ENCODE data around the gene CHST13. TPM values are rescaled to one million over a fixed set of nuclear protein-coding genes. Genes with fewer than 3 reads are reported as not detected.

Gene CHST13
- polyA plus RNA-seq (2013), result not detected in 2 replicates

- Histone ChIP-seq H4K8ac (ENCODE audit: low read depth, low read length) (no peak within 1 kb of the TSS), H3K27me3 (ENCODE audit: insufficient read depth, low read length) (peaks cover 12% of the 10 kb centered on the region), H4K12ac (ENCODE audit: low read depth, low read length) (no peak within 1 kb of the TSS), H2AK5ac (ENCODE audit: low read length) (no peak within 1 kb of the TSS), H3K36me3 (ENCODE audit: control insufficient read depth in 1 of 2, insufficient read depth in 2 of 2, low read length in 2 of 2) (no peaks in the 10 kb centered on the region), H3K4me3 (ENCODE audit: low read depth, low read length) (peak within 1 kb of the TSS; percentile 66), H2AFZ (ENCODE audit: insufficient read depth, low read length, poor library complexity) (no peak within 1 kb of the TSS), H3K79me2 (ENCODE audit: control insufficient read depth, insufficient read depth, low read length, poor library complexity) (no peaks in the 10 kb centered on the region), H3K9me3 (ENCODE audit: insufficient read depth, low read depth, low read length) (peaks cover 5% of the 10 kb centered on the region), H3K9ac (ENCODE audit: low read length) (no peak within 1 kb of the TSS), H3K4ac (ENCODE audit: low read depth, low read length) (no peak within 1 kb of the TSS), H3K23ac (ENCODE audit: low read length) (no peak within 1 kb of the TSS), H3K79me1 (ENCODE audit: low read length) (no peaks in the 10 kb centered on the region), H3K4me1 (ENCODE audit: control insufficient read depth in 1 of 2, insufficient read depth in 2 of 2, low read length in 2 of 2) (peaks cover 0 to 6% of the 10 kb centered on the region in 2 experiments), H2BK5ac (ENCODE audit: low read depth, low read length, poor library complexity) (no peak within 1 kb of the TSS), H2BK12ac (ENCODE audit: low read length) (no peak within 1 kb of the TSS), H4K91ac (ENCODE audit: low read depth, low read length) (no peak within 1 kb of the TSS), H2BK120ac (ENCODE audit: insufficient read depth, low read length, poor library complexity) (no peak within 1 kb of the TSS), H3K4me2 (ENCODE audit: low read length) (peak within 1 kb of the TSS; percentile 73), H3K14ac (ENCODE audit: low read length) (no peak within 1 kb of the TSS), H3K27ac (ENCODE audit: low read depth, low read length) (no peak within 1 kb of the TSS), H3K18ac (ENCODE audit: low read length) (no peak within 1 kb of the TSS)
- WGBS (ENCODE audit: extremely low coverage, insufficient coverage, insufficient read length), result no CpG with 5 or more reads among the region's 56 CpGs
- peak in 1 of 2 donors; percentile 52 for DNase-seq
Measured at GRCh38 chr3:126523745-126524428, at the start of gene CHST13. Gene CHST13, plus strand, starts transcription at chr3:126524155. Its CDS starts 178 bp downstream, at chr3:126524333.

GRCh38 chr3:126474498-126475412, 49.2 kb upstream of the CHST13 start:
- H3K27me3 ChIP-seq (ENCODE audit: insufficient read depth, low read length), result no peaks in the 10 kb centered on the region
- peak overlapping the region; percentile 51 for H3K18ac ChIP-seq (ENCODE audit: low read length)
- DNase-seq, result peak; percentile 48 to 66
- peak overlapping the region; percentile 94 for H3K23ac ChIP-seq (ENCODE audit: low read length)
- peak overlapping the region; percentile 13 for H4K8ac ChIP-seq (ENCODE audit: low read depth, low read length)
- H3K4me2 ChIP-seq (ENCODE audit: low read length), result peak overlapping the region; percentile 97
- peak overlapping the region; percentile 59 for H3K14ac ChIP-seq (ENCODE audit: low read length)
- H3K4me1 ChIP-seq (ENCODE audit: control insufficient read depth in 1 of 2, insufficient read depth in 2 of 2, low read length in 2 of 2), result peaks cover 17 to 27% of the 10 kb centered on the region in 2 experiments
- no peak overlapping the region for H2BK120ac ChIP-seq (ENCODE audit: insufficient read depth, low read length, poor library complexity)
- H3K4ac ChIP-seq (ENCODE audit: low read depth, low read length), result peak overlapping the region; percentile 18
- peak overlapping the region; percentile 12 for H2AFZ ChIP-seq (ENCODE audit: insufficient read depth, low read length, poor library complexity)
- WGBS (ENCODE audit: extremely low coverage, insufficient coverage, insufficient read length), result no CpG with 5 or more reads among the region's 72 CpGs
- peaks cover 7 to 11% of the 10 kb centered on the region in 2 experiments for H3K36me3 ChIP-seq (ENCODE audit: control insufficient read depth in 1 of 2, insufficient read depth in 2 of 2, low read length in 2 of 2)
- H3K79me1 ChIP-seq (ENCODE audit: low read length), result peaks cover 13% of the 10 kb centered on the region
- H2BK12ac ChIP-seq (ENCODE audit: low read length), result no peak overlapping the region
- H2BK5ac ChIP-seq (ENCODE audit: low read depth, low read length, poor library complexity), result no peak overlapping the region
- H4K91ac ChIP-seq (ENCODE audit: low read depth, low read length), result peak overlapping the region; percentile 36
- no peak overlapping the region for H4K12ac ChIP-seq (ENCODE audit: low read depth, low read length)
- H3K4me3 ChIP-seq (ENCODE audit: low read depth, low read length), result peak overlapping the region; percentile 85
- peak overlapping the region; percentile 89 for H3K9ac ChIP-seq (ENCODE audit: low read length)
- H3K27ac ChIP-seq (ENCODE audit: low read depth, low read length), result peak overlapping the region; percentile 93
- H3K79me2 ChIP-seq (ENCODE audit: control insufficient read depth, insufficient read depth, low read length, poor library complexity), result peaks cover 13% of the 10 kb centered on the region
- no peak overlapping the region for H2AK5ac ChIP-seq (ENCODE audit: low read length)
- no peaks in the 10 kb centered on the region for H3K9me3 ChIP-seq (ENCODE audit: insufficient read depth, low read depth, low read length)

GRCh38 chr3:126475413-126476114, 48.4 kb upstream of the CHST13 start, which contains the start of gene ZXDC:
Gene ZXDC, minus strand, starts transcription at chr3:126475891. Its CDS starts 26 bp downstream, at chr3:126475865.
- no CpG with 5 or more reads among the region's 112 CpGs for WGBS (ENCODE audit: extremely low coverage, insufficient coverage, insufficient read length)
- Histone ChIP-seq H2AFZ (ENCODE audit: insufficient read depth, low read length, poor library complexity) (peak within 1 kb of the TSS; percentile 99), H4K91ac (ENCODE audit: low read depth, low read length) (peak within 1 kb of the TSS; percentile 72), H3K79me1 (ENCODE audit: low read length) (peaks cover 13% of the 10 kb centered on the region), H4K8ac (ENCODE audit: low read depth, low read length) (peak within 1 kb of the TSS; percentile 85), H2BK12ac (ENCODE audit: low read length) (peak within 1 kb of the TSS; percentile 65), H3K4me3 (ENCODE audit: low read depth, low read length) (peak within 1 kb of the TSS; percentile 85), H2AK5ac (ENCODE audit: low read length) (peak within 1 kb of the TSS; percentile 32), H3K23ac (ENCODE audit: low read length) (no peak within 1 kb of the TSS), H3K27ac (ENCODE audit: low read depth, low read length) (peak within 1 kb of the TSS; percentile 93), H3K9me3 (ENCODE audit: insufficient read depth, low read depth, low read length) (no peaks in the 10 kb centered on the region), H3K18ac (ENCODE audit: low read length) (peak within 1 kb of the TSS; percentile 60), H3K4me1 (ENCODE audit: control insufficient read depth in 1 of 2, insufficient read depth in 2 of 2, low read length in 2 of 2) (peaks cover 17 to 27% of the 10 kb centered on the region in 2 experiments), H3K79me2 (ENCODE audit: control insufficient read depth, insufficient read depth, low read length, poor library complexity) (peaks cover 13% of the 10 kb centered on the region), H3K14ac (ENCODE audit: low read length) (peak within 1 kb of the TSS; percentile 95), H3K4me2 (ENCODE audit: low read length) (peak within 1 kb of the TSS; percentile 97), H2BK120ac (ENCODE audit: insufficient read depth, low read length, poor library complexity) (peak within 1 kb of the TSS; percentile 16), H3K27me3 (ENCODE audit: insufficient read depth, low read length) (no peaks in the 10 kb centered on the region), H4K12ac (ENCODE audit: low read depth, low read length) (peak within 1 kb of the TSS; percentile 98), H3K9ac (ENCODE audit: low read length) (peak within 1 kb of the TSS; percentile 89), H3K36me3 (ENCODE audit: control insufficient read depth in 1 of 2, insufficient read depth in 2 of 2, low read length in 2 of 2) (peaks cover 2 to 3% of the 10 kb centered on the region in 2 experiments), H3K4ac (ENCODE audit: low read depth, low read length) (peak within 1 kb of the TSS; percentile 18), H2BK5ac (ENCODE audit: low read depth, low read length, poor library complexity) (peak within 1 kb of the TSS; percentile 17)
- peak; percentile 97 for DNase-seq

Measured in trophoblast cell (in vitro differentiated cells and primary cell).